HG02642 (cell line): ENCODE measurements around the gene ICAM3.
A peak's percentile ranks its signal among the peaks of the same experiment; 100 is the strongest.
"Not testable (repeated sequence)": the region's sequence is repeated elsewhere in the genome, so short reads cannot be mapped to it uniquely, and the experiment has no call there.

ENCODE experiments used
- ATAC-seq: cut with Tn5 transposase; IDR thresholded peaks from one replicate; pipeline ENCODE4 v1.9.1; 2021; ENCODE audit warnings: mild to moderate bottlenecking; ENCODE audit not compliant: unreplicated experiment, poor library complexity

ICAM3 gene

GRCh38 chr19:10339380-10339960, at the start of gene ICAM3:
Gene ICAM3, minus strand, starts transcription at chr19:10339624. Its CDS starts 10 bp downstream, at chr19:10339614.
- ATAC-seq: peak; percentile 66

- no peak for ATAC-seq
These were observed 49.5 kb upstream of the ICAM3 start for GRCh38 chr19:10388957-10389356.

GRCh38 chr19:10384580-10384979, 45.2 kb upstream of the ICAM3 start:
- no peak for ATAC-seq

GRCh38 chr19:10383223-10383499, 43.7 kb upstream of the ICAM3 start:
- ATAC-seq: not testable (repeated sequence)

- peak; percentile 95 for ATAC-seq
These were observed 41.1 kb upstream of the ICAM3 start, which contains the start of gene TYK2 for GRCh38 chr19:10380313-10381102. Gene TYK2, minus strand, starts transcription at chr19:10380572. Its CDS starts 2,166 bp downstream, at chr19:10378406.

- ATAC-seq: no peak
These were observed 40.5 kb upstream of the ICAM3 start for GRCh38 chr19:10379880-10380312.

- no peak for ATAC-seq
These were observed 38.7 kb upstream of the ICAM3 start for GRCh38 chr19:10378124-10378523.

GRCh38 chr19:10377140-10377640, 37.8 kb upstream of the ICAM3 start:
- ATAC-seq: not testable (repeated sequence)

GRCh38 chr19:10374931-10375330, 35.5 kb upstream of the ICAM3 start:
- no peak for ATAC-seq

GRCh38 chr19:10372690-10373089, 33.3 kb upstream of the ICAM3 start:
- ATAC-seq: no peak

GRCh38 chr19:10368101-10368803, 28.8 kb upstream of the ICAM3 start:
- ATAC-seq: no peak

- not testable (repeated sequence) for ATAC-seq
These were observed 27.6 kb upstream of the ICAM3 start for GRCh38 chr19:10366950-10367512.

GRCh38 chr19:10365518-10365917, 26.1 kb upstream of the ICAM3 start:
- ATAC-seq: no peak

- ATAC-seq: no peak
These were observed 25.2 kb upstream of the ICAM3 start for GRCh38 chr19:10364644-10365043.

- no peak for ATAC-seq
These were observed 24.4 kb upstream of the ICAM3 start for GRCh38 chr19:10363789-10364281.

GRCh38 chr19:10362259-10362658, 22.8 kb upstream of the ICAM3 start:
- ATAC-seq: no peak

GRCh38 chr19:10361569-10362011, 22.2 kb upstream of the ICAM3 start:
- ATAC-seq: no peak

- no peak for ATAC-seq
These were observed 17.0 kb upstream of the ICAM3 start for GRCh38 chr19:10356431-10356830.

GRCh38 chr19:10353793-10354391, 14.5 kb upstream of the ICAM3 start:
- ATAC-seq: no peak
